H1 (cell line): Measurements from ENCODE around the gene GADD45GIP1. TPM values are rescaled to one million over a fixed set of nuclear protein-coding genes. Genes with fewer than 3 reads are reported as not detected.

Source experiments
- RAD21 ChIP-seq, 2 experiments: IDR thresholded peaks in 1 of 2; conservative IDR thresholded peaks in 1 of 2; 2 replicates each; pipeline ENCODE4 v1.6.1; 2011; ENCODE audit warnings: low read depth in 2 of 2, low read length in 2 of 2, improper control_type of control experiment in 1 of 2, inconsistent platforms in 1 of 2, mild to moderate bottlenecking in 1 of 2, moderate library complexity in 1 of 2
- polyA plus RNA-seq, 7 experiments: library from polyadenylated mRNA; depleted of rRNA in 3 of 7; stranded (reverse) in 5 of 7; unstranded in 2 of 7; fragments of >200 nt in 5 of 7; fragments of 200-250 nt in 2 of 7; gene quantifications; 1 replicate in 5 of 7; 2 replicates in 1 of 7; 4 replicates in 1 of 7; pipeline versions ENCODE4 v1.2.1 to v1.2.3, GENCODE V29; 2011 to 2013; ENCODE audit warnings: missing spikeins in 2 of 7, mixed read lengths in 2 of 7
- total RNA-seq: library from RNA; stranded (reverse); fragmentation: NEBNext Ultra II Directional; extraction: Animal tissue kit (Norgen Biotek cat#: 25700); gene quantifications from 2 replicates; pipeline ENCODE4 v1.2.1, GENCODE V29; 2021

Gene GADD45GIP1
- total and polyA plus RNA-seq, 2 of the 8 experiments (the other 6 are each of a cell fraction or from before 2014, with no cell fraction given) = 42.2 to 42.6 TPM

GRCh38 chr19:12987190-12987589 lies 30.2 kb upstream of the GADD45GIP1 start (continued):
- TF ChIP-seq RAD21 (IDR thresholded peaks at IDR 0.05 in 1 of 2, conservative IDR thresholded peaks at IDR 0.05 in 1 of 2; ENCODE audit: low read depth in 2 of 2, low read length in 2 of 2) = no peak
